ENCODE measurements around the gene TSBP1. TPM values are rescaled to one million over a fixed set of nuclear protein-coding genes. Genes with fewer than 3 reads are reported as not detected.
"Not testable (repeated sequence)": the region's sequence is repeated elsewhere in the genome, so short reads cannot be mapped to it uniquely, and the experiment has no call there.

The TSBP1 gene
- total and polyA plus RNA-seq, 11 donors: not detected

- Histone ChIP-seq H3K4me1 (no peaks in the 10 kb centered on the region), H3K4me3 (no peak overlapping the region), H3K36me3 (no peaks in the 10 kb centered on the region), H3K9me3 (peaks cover 0 to 18% (median 0%) of the 10 kb centered on the region in 12 donors), H3K27me3 (peaks cover 0 to 7% (median 0%) of the 10 kb centered on the region in 9 donors), H3K27ac (no peak overlapping the region)
- DNase-seq (no peak), ATAC-seq (no peak)
- no peak for TF ChIP-seq POLR2A (IDR thresholded peaks at IDR 0.05)
- TF ChIP-seq CTCF (IDR thresholded peaks at IDR 0.05): no peak
- intact Hi-C loops (cut with DNase I): no loop called here
- WGBS, 4 donors: 75 to 95% (median 93%) methylated on average over 3 of the region's 3 CpGs
These were observed 4.1 kb downstream of the TSBP1 start for GRCh38 chr6:32367644-32368043.

- 63 to 71% methylated on average over 1 of the region's 1 CpG; no CpG with 5 or more reads in 2 of the 4 donors for WGBS, 4 donors
- H3K36me3 ChIP-seq; H3K27ac ChIP-seq; H3K4me3 ChIP-seq; H3K4me1 ChIP-seq; DNase-seq; H3K27me3 ChIP-seq; ATAC-seq; intact Hi-C loops (cut with DNase I): not testable (repeated sequence)
- H3K9me3 ChIP-seq: peaks cover 0 to 12% (median 0%) of the 10 kb centered on the region in 12 donors
These were observed 12.5 kb downstream of the TSBP1 start for GRCh38 chr6:32359225-32359624.

- WGBS, 4 donors: 74 to 94% (median 89%) methylated on average over 6 to 8 of the region's 8 CpGs
- H3K36me3 ChIP-seq; H3K9me3 ChIP-seq; intact Hi-C loops (cut with DNase I); ATAC-seq; DNase-seq; H3K27me3 ChIP-seq; H3K4me1 ChIP-seq; H3K27ac ChIP-seq; H3K4me3 ChIP-seq: not testable (repeated sequence)
These were observed 13.2 kb downstream of the TSBP1 start for GRCh38 chr6:32358548-32358947.

- H3K4me1 ChIP-seq: no peaks in the 10 kb centered on the region
- intact Hi-C loops (cut with DNase I): no loop called here
- no peak overlapping the region for H3K27ac ChIP-seq
- H3K9me3 ChIP-seq: no peaks in the 10 kb centered on the region
- no peak overlapping the region for H3K4me3 ChIP-seq
- DNase-seq (no peak), ATAC-seq (no peak)
- WGBS, 4 donors: 29 to 59% (median 48%) methylated on average over 1 of the region's 1 CpG
- H3K36me3 ChIP-seq: no peaks in the 10 kb centered on the region
- no peak for TF ChIP-seq POLR2A (IDR thresholded peaks at IDR 0.05)
- no peak for TF ChIP-seq CTCF (IDR thresholded peaks at IDR 0.05)
- no peaks in the 10 kb centered on the region for H3K27me3 ChIP-seq
These were observed 16.7 kb downstream of the TSBP1 start for GRCh38 chr6:32355018-32355417.

GRCh38 chr6:32353348-32353747, 18.4 kb downstream of the TSBP1 start:
- H3K27me3 ChIP-seq: no peaks in the 10 kb centered on the region
- intact Hi-C loops (cut with DNase I): no loop called here
- no peak overlapping the region for H3K27ac ChIP-seq
- H3K4me3 ChIP-seq: no peak overlapping the region
- H3K4me1 ChIP-seq: no peaks in the 10 kb centered on the region
- 68 to 86% (median 80%) methylated on average over 2 of the region's 2 CpGs for WGBS, 4 donors
- no peaks in the 10 kb centered on the region for H3K9me3 ChIP-seq
- ATAC-seq (no peak), DNase-seq (no peak)
- no peaks in the 10 kb centered on the region for H3K36me3 ChIP-seq
- TF ChIP-seq CTCF (IDR thresholded peaks at IDR 0.05) (no peak), POLR2A (IDR thresholded peaks at IDR 0.05) (no peak)

Data from heart left ventricle (tissue), 16 donors.